Loucy (cell line): ENCODE data around the gene BABAM2.

ENCODE experiments used
- H2AFZ ChIP-seq: fragments of 200-600 bp; sonication (generic); 2 replicates; pipeline ENCODE4 v1.6.0; 2016; ENCODE audit warnings: antibody characterized with exemption, mild to moderate bottlenecking, low read length, moderate library complexity
- H3F3A ChIP-seq: fragments of 200-600 bp; 2 replicates; pipeline ENCODE4 v1.6.0; 2016; ENCODE audit warnings: antibody characterized with exemption, low read depth, mild to moderate bottlenecking
- H3K27me3 ChIP-seq: fragments of 200-600 bp; sonication (generic); 2 replicates; pipeline ENCODE4 v1.6.1; 2014; ENCODE audit warnings: low read length, mild to moderate bottlenecking; ENCODE audit not compliant: insufficient read depth, poor library complexity, severe bottlenecking
- H3K36me3 ChIP-seq: fragments of 200-600 bp; sonication (generic); 2 replicates; pipeline ENCODE4 v1.6.1; 2016; ENCODE audit warnings: low read length; ENCODE audit not compliant: insufficient read depth
- H3K4me1 ChIP-seq: fragments of 200-600 bp; sonication (generic); 2 replicates; pipeline ENCODE4 v1.5.1; 2014; ENCODE audit warnings: low read length, mild to moderate bottlenecking; ENCODE audit not compliant: insufficient read depth, poor library complexity, severe bottlenecking
- H3K4me2 ChIP-seq: fragments of 200-600 bp; sonication (generic); 2 replicates; pipeline ENCODE4 v1.6.0; 2014; ENCODE audit warnings: antibody characterized with exemption, low read length, low read depth, mild to moderate bottlenecking; ENCODE audit not compliant: poor library complexity, severe bottlenecking
- H3K4me3 ChIP-seq: fragments of 200-600 bp; sonication (generic); 2 replicates; pipeline ENCODE4 v1.5.1; 2014; ENCODE audit warnings: low read length, mild to moderate bottlenecking, mixed read lengths; ENCODE audit not compliant: poor library complexity, severe bottlenecking
- H3K79me2 ChIP-seq: fragments of 200-600 bp; sonication (generic); 2 replicates; pipeline ENCODE4 v1.6.1; 2014; ENCODE audit warnings: low read length; ENCODE audit not compliant: insufficient read depth
- H3K9ac ChIP-seq: fragments of 200-600 bp; sonication (generic); 2 replicates; pipeline ENCODE4 v1.6.0; 2014; ENCODE audit warnings: mild to moderate bottlenecking, low read depth, low read length, moderate library complexity; ENCODE audit not compliant: poor library complexity, severe bottlenecking
- H3K9me2 ChIP-seq: fragments of 200-600 bp; sonication (generic); replicated peaks from 2 replicates; pipeline ENCODE4 v1.6.1; 2016; ENCODE audit warnings: low read depth, low read length, mixed read lengths
- H3K9me3 ChIP-seq: fragments of 200-600 bp; sonication (generic); 2 replicates; pipeline ENCODE4 v1.6.1; 2014; ENCODE audit warnings: mild to moderate bottlenecking, antibody characterized with exemption, low read length, low read depth; ENCODE audit not compliant: insufficient read depth
- H4K20me1 ChIP-seq: fragments of 200-600 bp; sonication (generic); 2 replicates; pipeline ENCODE4 v1.6.0; 2014; ENCODE audit warnings: antibody characterized with exemption, low read length, mild to moderate bottlenecking; ENCODE audit not compliant: insufficient read depth, poor library complexity, severe bottlenecking
- CTCF ChIP-seq: fragments of 200-600 bp; sonication (generic); conservative IDR thresholded peaks from 2 replicates; pipeline ENCODE4 v1.5.1; 2014; ENCODE audit warnings: mild to moderate bottlenecking, antibody characterized with exemption, low read length
- EZH2phosphoT487 ChIP-seq: fragments of 200-600 bp; IDR thresholded peaks from 2 replicates; pipeline ENCODE4 v1.6.1; 2018; ENCODE audit warnings: antibody characterized with exemption, mild to moderate bottlenecking, moderate library complexity, borderline replicate concordance

BABAM2 gene

GRCh38 chr2:28351621-28352020 lies 461.1 kb downstream of the BABAM2 start:
- Histone ChIP-seq H3K36me3 (no peaks in the 10 kb centered on the region), H4K20me1 (no peaks in the 10 kb centered on the region), H3K9me3 (no peaks in the 10 kb centered on the region), H3F3A (no peaks in the 10 kb centered on the region), H3K4me3 (no peak overlapping the region), H3K9ac (no peak overlapping the region), H3K9me2 (no peaks in the 10 kb centered on the region), H3K79me2 (no peaks in the 10 kb centered on the region), H3K4me2 (no peak overlapping the region), H3K27me3 (no peaks in the 10 kb centered on the region), H3K4me1 (peaks cover 20% of the 10 kb centered on the region), H2AFZ (no peak overlapping the region)
- TF ChIP-seq CTCF (no peak), EZH2phosphoT487 (no peak)

- Histone ChIP-seq H3K4me2 (no peak overlapping the region), H2AFZ (no peak overlapping the region), H3K79me2 (no peaks in the 10 kb centered on the region), H3K4me1 (peaks cover 23% of the 10 kb centered on the region), H3F3A (no peaks in the 10 kb centered on the region), H3K36me3 (no peaks in the 10 kb centered on the region), H3K9me3 (no peaks in the 10 kb centered on the region), H3K9me2 (no peaks in the 10 kb centered on the region), H3K27me3 (no peaks in the 10 kb centered on the region), H3K4me3 (no peak overlapping the region), H4K20me1 (no peaks in the 10 kb centered on the region), H3K9ac (no peak overlapping the region)
- TF ChIP-seq CTCF (no peak), EZH2phosphoT487 (no peak)
Measured at GRCh38 chr2:28352104-28352503, 461.6 kb downstream of the BABAM2 start.

- Histone ChIP-seq H3K9me2 (no peaks in the 10 kb centered on the region), H3K4me1 (peaks cover 23% of the 10 kb centered on the region), H3K27me3 (no peaks in the 10 kb centered on the region), H3F3A (no peaks in the 10 kb centered on the region), H3K79me2 (no peaks in the 10 kb centered on the region), H3K4me3 (no peak overlapping the region), H3K9ac (no peak overlapping the region), H3K4me2 (no peak overlapping the region), H3K9me3 (no peaks in the 10 kb centered on the region), H3K36me3 (no peaks in the 10 kb centered on the region), H2AFZ (no peak overlapping the region), H4K20me1 (no peaks in the 10 kb centered on the region)
- TF ChIP-seq EZH2phosphoT487 (no peak), CTCF (no peak)
Measured at GRCh38 chr2:28352610-28353195, 462.2 kb downstream of the BABAM2 start.
